ENCODE measurements around the gene DPEP3. TPM values are rescaled to one million over a fixed set of nuclear protein-coding genes. Genes with fewer than 3 reads are reported as not detected.

Gene DPEP3
- total RNA-seq, 4 donors from 2014 or later: 0.11 to 0.40 TPM; not detected in 2

DNA sequence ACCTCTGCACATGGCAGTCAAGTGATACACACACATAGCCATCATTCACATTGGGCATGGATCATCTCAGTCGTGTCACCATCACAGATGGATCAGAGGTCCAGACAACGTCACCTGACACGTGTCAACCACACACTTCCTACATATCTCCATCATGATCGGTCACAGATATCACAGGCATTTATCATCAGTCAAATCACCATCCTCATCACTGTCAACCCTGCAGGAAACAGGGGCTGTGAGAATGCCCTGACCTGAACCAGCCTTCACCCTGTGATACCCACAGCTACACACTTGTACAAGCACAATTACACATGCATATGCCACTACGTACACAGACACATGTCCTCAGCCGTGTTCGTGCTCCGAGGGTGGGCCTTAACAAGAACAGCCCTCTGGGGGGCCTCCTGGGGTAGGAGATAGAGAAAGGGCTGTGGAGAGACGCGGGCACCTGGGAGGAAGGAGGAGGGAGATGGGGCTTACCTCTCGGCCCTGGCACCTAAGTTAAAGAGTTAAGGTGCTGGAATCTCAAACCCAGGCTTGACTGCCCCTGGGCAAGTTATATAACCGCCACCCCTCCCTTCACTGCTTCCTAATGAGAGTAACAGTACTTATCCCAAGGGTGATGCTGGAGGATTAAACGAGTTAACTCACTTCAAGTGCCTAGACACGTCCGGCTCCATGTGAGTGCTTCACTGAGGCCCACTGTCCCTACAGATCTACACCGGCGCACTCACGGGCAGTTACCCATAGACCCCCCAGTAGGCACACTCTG, 12.9 kb downstream of the DPEP3 start:
- Histone ChIP-seq H3K27ac (peak overlapping the region; percentile 92 to 93 (median 93)), H3K27me3 (no peaks in the 10 kb centered on the region), H3K9me3 (no peaks in the 10 kb centered on the region), H3K4me3 (replicated peaks in 1 of 3) (peak overlapping the region; percentile 77 to 94 (median 81)), H3K36me3 (peaks cover under 1 to 9% of the 10 kb centered on the region in 2 donors), H3K4me1 (peaks cover 32 to 49% of the 10 kb centered on the region in 2 donors)
- TF ChIP-seq, protein P1, sequence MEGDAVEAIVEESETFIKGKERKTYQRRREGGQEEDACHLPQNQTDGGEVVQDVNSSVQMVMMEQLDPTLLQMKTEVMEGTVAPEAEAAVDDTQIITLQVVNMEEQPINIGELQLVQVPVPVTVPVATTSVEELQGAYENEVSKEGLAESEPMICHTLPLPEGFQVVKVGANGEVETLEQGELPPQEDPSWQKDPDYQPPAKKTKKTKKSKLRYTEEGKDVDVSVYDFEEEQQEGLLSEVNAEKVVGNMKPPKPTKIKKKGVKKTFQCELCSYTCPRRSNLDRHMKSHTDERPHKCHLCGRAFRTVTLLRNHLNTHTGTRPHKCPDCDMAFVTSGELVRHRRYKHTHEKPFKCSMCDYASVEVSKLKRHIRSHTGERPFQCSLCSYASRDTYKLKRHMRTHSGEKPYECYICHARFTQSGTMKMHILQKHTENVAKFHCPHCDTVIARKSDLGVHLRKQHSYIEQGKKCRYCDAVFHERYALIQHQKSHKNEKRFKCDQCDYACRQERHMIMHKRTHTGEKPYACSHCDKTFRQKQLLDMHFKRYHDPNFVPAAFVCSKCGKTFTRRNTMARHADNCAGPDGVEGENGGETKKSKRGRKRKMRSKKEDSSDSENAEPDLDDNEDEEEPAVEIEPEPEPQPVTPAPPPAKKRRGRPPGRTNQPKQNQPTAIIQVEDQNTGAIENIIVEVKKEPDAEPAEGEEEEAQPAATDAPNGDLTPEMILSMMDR (IDR thresholded peaks at IDR 0.05): no peak
- no peak for TF ChIP-seq POLR2A (IDR thresholded peaks at IDR 0.05)
- peak; percentile 44 to 47 for DNase-seq
- intact Hi-C loops (cut with DNase I): no loop called here
- WGBS, 2 donors: 12 to 22% methylated on average over 14 to 17 of the region's 18 CpGs

DNA sequence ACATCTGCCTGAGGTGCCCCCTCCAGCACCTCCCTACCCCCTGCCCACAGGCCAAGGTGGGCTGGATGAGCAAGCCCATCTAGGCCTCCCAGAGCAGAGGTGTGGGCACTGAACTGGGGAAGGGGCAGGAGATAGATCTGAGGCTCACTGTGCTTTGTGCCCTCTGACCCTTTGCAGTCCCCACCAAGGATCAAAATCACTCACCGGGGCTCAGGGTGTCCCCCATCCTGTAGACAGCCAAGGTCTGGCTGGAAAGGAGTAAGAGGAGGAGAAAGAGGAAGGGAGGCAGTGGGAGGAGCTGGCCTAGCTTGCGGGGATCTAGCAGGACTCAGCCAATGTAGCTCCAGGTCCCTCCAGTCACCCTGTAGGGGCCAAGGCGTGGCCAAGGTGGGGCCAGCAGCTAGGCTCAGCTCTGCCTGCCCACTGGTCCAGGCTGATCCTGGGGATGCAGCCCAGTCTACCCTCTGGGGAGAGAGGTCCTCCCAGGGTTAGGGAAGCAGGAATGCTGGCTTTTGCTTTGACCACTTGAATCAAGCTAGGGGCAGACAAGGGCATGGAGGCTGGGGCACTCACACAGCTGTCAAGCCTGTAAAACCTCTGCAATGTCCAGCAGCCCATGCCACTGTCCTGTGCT, 13.6 kb downstream of the DPEP3 start:
- Histone ChIP-seq H3K9me3 (no peaks in the 10 kb centered on the region), H3K36me3 (peaks cover 8 to 14% of the 10 kb centered on the region in 2 donors), H3K4me3 (replicated peaks in 1 of 3) (peak overlapping the region in 1 of 3 donors; percentile 94), H3K4me1 (peaks cover 39 to 56% of the 10 kb centered on the region in 2 donors), H3K27ac (peak overlapping the region; percentile 60 to 93 (median 92)), H3K27me3 (no peaks in the 10 kb centered on the region)
- TF ChIP-seq POLR2A (IDR thresholded peaks at IDR 0.05): no peak
- WGBS, 2 donors: 61 to 70% methylated on average over 3 of the region's 3 CpGs
- intact Hi-C loops (cut with DNase I): no loop called here
- DNase-seq: peak; percentile 21 to 33

DNA sequence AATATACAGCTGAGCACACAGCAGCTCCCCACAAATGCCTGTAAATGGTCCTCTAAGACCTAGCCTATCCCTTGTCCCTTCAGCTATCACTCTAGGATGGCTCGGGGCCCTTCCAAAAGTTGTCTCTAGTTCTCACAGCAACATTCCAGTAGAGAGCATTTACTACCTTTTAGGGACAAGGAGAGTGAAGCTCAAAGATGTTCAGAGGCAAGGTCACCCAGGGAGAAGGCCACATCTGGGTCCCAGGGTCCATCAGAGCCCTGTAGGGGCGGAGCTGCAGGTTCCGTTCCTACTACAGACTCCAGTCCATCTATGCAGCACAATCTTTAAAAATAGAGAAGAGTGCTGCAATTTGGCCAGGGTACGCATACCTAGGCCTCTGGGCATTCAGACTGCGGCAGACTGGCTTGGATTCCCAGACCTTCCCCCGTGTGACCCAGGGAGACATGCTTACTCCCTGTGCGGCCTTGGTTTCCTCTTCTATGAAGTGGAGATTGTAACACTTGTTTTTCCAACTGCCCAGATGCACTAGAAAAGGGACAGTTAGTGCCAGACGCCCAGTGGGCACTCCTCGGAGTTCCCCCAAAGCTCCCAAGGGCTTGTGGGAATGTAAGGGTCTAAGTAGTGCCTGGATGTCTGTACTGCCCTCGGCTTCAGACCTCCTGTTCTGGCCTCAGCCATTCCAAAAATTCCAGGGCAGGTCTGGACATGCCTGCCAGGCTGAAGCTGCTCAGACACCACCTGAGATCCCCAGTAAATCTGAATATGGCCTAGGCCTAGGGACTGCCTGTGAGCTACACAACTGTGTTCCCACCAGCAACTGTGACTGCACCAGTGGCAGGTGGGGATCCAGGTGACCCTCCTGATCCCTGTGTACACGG, 14.4 kb downstream of the DPEP3 start:
- Histone ChIP-seq H3K4me3 (replicated peaks in 1 of 3) (peak overlapping the region in 1 of 3 donors; percentile 94), H3K27ac (peak overlapping the region; percentile 60 to 93 (median 92)), H3K36me3 (peaks cover 14 to 15% of the 10 kb centered on the region in 2 donors), H3K9me3 (no peaks in the 10 kb centered on the region), H3K4me1 (peaks cover 43 to 64% of the 10 kb centered on the region in 2 donors), H3K27me3 (no peaks in the 10 kb centered on the region)
- DNase-seq: no peak
- intact Hi-C loops (cut with DNase I): no loop called here
- TF ChIP-seq, protein P1 (IDR thresholded peaks at IDR 0.05): no peak
- TF ChIP-seq POLR2A (IDR thresholded peaks at IDR 0.05): no peak
- WGBS, 2 donors: 77 to 82% methylated on average over 9 to 11 of the region's 11 CpGs

DNA sequence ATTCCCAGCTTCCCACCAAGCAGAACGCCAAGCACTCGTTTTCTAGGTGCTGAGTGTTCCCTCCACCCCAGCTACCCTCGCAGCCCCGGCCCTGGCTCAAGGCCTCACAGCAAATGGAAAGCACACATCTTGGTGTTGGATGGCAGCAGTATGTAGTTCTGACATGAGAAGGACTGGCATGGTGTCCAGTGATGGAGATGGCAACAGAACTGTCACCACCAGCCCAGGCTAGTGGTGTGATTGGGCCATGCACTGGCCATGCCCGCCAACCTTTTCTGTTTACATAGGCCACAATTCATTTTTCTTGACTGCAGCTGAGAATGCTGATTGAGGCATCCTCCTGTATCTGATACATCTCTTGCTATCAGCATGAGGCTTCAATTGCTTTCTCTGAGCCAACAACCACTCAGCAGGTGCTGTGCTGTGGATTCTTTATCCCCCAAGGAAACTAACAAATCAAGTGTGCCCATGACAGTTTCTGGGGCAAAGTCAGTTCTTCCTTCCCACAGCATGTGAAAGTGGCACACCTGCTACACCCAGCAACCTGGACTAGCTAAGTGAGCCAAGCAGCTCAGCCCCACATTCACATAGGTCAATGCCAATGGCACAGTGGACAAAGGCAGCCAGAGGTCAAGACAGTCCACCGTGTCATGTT, 15.7 kb downstream of the DPEP3 start:
- Histone ChIP-seq H3K9me3 (no peaks in the 10 kb centered on the region), H3K27me3 (no peaks in the 10 kb centered on the region), H3K36me3 (peaks cover 14 to 18% of the 10 kb centered on the region in 2 donors), H3K4me3 (replicated peaks in 1 of 3) (no peak overlapping the region), H3K4me1 (peaks cover 47 to 76% of the 10 kb centered on the region in 2 donors), H3K27ac (no peak overlapping the region)
- TF ChIP-seq, protein P1 (IDR thresholded peaks at IDR 0.05): no peak
- TF ChIP-seq POLR2A (IDR thresholded peaks at IDR 0.05): no peak
- 90 to 93% methylated on average over 6 of the region's 6 CpGs for WGBS, 2 donors
- intact Hi-C loops (cut with DNase I): no loop called here
- DNase-seq: no peak

All from thyroid gland (tissue), 4 donors.